ENCODE measurements around the gene ABHD5.

DNA sequence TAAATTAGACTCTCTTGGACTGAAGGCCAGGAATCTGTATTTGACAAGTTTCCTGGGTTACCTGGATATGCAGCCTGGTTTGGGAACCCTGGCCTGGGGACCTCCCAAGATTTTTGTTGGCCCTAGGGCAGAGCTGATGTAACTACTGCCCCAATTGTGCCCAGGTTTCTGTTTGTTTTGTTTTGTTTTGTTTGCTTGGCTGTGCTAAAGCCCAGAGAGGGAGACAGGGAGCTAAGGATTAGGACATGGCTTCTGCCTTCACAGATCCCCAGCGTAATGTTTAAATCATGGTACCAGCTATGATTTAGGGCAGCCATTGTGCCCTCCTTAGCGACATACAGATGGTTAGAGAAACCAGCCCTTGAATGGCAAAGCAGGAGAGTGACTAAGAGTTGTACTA is 47.6 kb downstream of the ABHD5 start:
- TF ChIP-seq SOX5 (CRISPR knock-in tag; IDR thresholded peaks at IDR 0.05; ENCODE audit: borderline replicate concordance) (no peak), ZNF883 (CRISPR knock-in tag; IDR thresholded peaks at IDR 0.05; ENCODE audit: not compliant biosample characterization) (no peak), TARDBP (CRISPR knock-in tag; IDR thresholded peaks at IDR 0.05) (no peak), JUND (CRISPR knock-in tag; IDR thresholded peaks at IDR 0.05) (no peak), MXI1 (IDR thresholded peaks at IDR 0.05; ENCODE audit: borderline replicate concordance, low read depth, low read length) (no peak), JUN (CRISPR knock-in tag; IDR thresholded peaks at IDR 0.05) (no peak)
- TF ChIP-seq, protein P1, sequence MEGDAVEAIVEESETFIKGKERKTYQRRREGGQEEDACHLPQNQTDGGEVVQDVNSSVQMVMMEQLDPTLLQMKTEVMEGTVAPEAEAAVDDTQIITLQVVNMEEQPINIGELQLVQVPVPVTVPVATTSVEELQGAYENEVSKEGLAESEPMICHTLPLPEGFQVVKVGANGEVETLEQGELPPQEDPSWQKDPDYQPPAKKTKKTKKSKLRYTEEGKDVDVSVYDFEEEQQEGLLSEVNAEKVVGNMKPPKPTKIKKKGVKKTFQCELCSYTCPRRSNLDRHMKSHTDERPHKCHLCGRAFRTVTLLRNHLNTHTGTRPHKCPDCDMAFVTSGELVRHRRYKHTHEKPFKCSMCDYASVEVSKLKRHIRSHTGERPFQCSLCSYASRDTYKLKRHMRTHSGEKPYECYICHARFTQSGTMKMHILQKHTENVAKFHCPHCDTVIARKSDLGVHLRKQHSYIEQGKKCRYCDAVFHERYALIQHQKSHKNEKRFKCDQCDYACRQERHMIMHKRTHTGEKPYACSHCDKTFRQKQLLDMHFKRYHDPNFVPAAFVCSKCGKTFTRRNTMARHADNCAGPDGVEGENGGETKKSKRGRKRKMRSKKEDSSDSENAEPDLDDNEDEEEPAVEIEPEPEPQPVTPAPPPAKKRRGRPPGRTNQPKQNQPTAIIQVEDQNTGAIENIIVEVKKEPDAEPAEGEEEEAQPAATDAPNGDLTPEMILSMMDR (CRISPR knock-in tag; IDR thresholded peaks at IDR 0.05) = no peak

All from HepG2 (cell line).